ENCODE data around the gene PTCH1. TPM values are rescaled to one million over a fixed set of nuclear protein-coding genes. Genes with fewer than 3 reads are reported as not detected.

PTCH1 gene
- total and polyA plus RNA-seq, 2 donors (not counting 1 experiment from before 2014, with no cell fraction given) = 3.5 to 13.8 TPM

- Mint-ChIP-seq H3K9me3 (ENCODE audit: insufficient read depth) (no peaks in the 10 kb centered on the region), H3K27ac (peak overlapping the region; percentile 95), H3K27me3 (peaks cover 32% of the 10 kb centered on the region), H3K4me1 (peaks cover 23% of the 10 kb centered on the region), H3K4me3 (peak overlapping the region; percentile 89)
- Histone ChIP-seq H3K4me2 (replicated peaks; ENCODE audit: low read depth, low read length, poor library complexity, severe bottlenecking) (peak overlapping the region; percentile 63), H3K27me3 (replicated peaks in 1 of 4; ENCODE audit: control extremely low read depth in 1 of 4, control insufficient read depth in 3 of 4, insufficient read depth in 4 of 4, low read length in 3 of 4) (peaks cover 0 to 4% (median 0%) of the 10 kb centered on the region in 4 experiments), H3K4me1 (ENCODE audit: control insufficient read depth in 2 of 2, insufficient read depth in 2 of 2, low read length in 2 of 2) (peaks cover 14 to 20% of the 10 kb centered on the region in 2 donors), H2AFZ (ENCODE audit: insufficient read depth, low read depth, low read length, poor library complexity, severe bottlenecking) (peak overlapping the region; percentile 25), H3K9ac (ENCODE audit: low read length) (no peak overlapping the region), H3K4me3 (ENCODE audit: control extremely low read depth in 1 of 5, extremely low read depth in 1 of 5, insufficient read depth in 1 of 5, low read depth in 2 of 5, low read length in 4 of 5) (peak overlapping the region in 4 of 5 experiments; percentile 17 to 36 (median 32)), H3K27ac (ENCODE audit: low read length in 2 of 2) (peak overlapping the region; percentile 29 to 56), H3K79me2 (ENCODE audit: control insufficient read depth, insufficient read depth, low read length) (peaks cover 5% of the 10 kb centered on the region), H3K9me3 (ENCODE audit: control extremely low read depth in 1 of 3, control insufficient read depth in 2 of 3, insufficient read depth in 1 of 3, low read length in 2 of 3) (peaks cover 0 to 9% (median 0%) of the 10 kb centered on the region in 3 donors), H4K20me1 (ENCODE audit: control insufficient read depth, insufficient read depth, low read length, poor library complexity, severe bottlenecking) (no peaks in the 10 kb centered on the region), H3K36me3 (replicated peaks in 1 of 2; ENCODE audit: control extremely low read depth in 1 of 2, control insufficient read depth in 1 of 2, extremely low read depth in 1 of 2, insufficient read depth in 2 of 2, low read length in 1 of 2) (no peaks in the 10 kb centered on the region)
- intact Hi-C loops (cut with micrococcal nuclease) = loop anchor here (1.0 kb wide), 3 partner anchors 12 to 32 kb away; no protein-coding TSS in a partner anchor
- DNase-seq (no peak), ATAC-seq (ENCODE audit: low read depth) (peak; percentile 19)
- CTCF ChIA-PET = interaction anchor here (0.6 to 2.0 kb wide), 2 partner anchors 13 to 64 kb away, joined by 3 to 8 read pairs; no protein-coding TSS in a partner anchor
- TF ChIP-seq CTCF (IDR thresholded peaks at IDR 0.05) = no peak
- no peak for TF ChIP-seq EZH2 (IDR thresholded peaks at IDR 0.05; ENCODE audit: borderline replicate concordance, insufficient read depth, low read depth, low read length, poor library complexity, severe bottlenecking)
- WGBS (ENCODE audit: insufficient coverage) = 84% methylated on average over 26 of the region's 26 CpGs
- POLR2A ChIA-PET = interaction anchor here (1.3 kb wide), 1 partner anchor 13 kb away, joined by 7 read pairs; no protein-coding TSS in a partner anchor
Observed at GRCh38 chr9:95494022-95494415, 22.8 kb downstream of the PTCH1 start.

- no peak for DNase-seq
- H3K9me3 Mint-ChIP-seq (ENCODE audit: insufficient read depth) = no peaks in the 10 kb centered on the region
- ATAC-seq (ENCODE audit: low read depth) = no peak
- Histone ChIP-seq H3K4me2 (replicated peaks; ENCODE audit: low read depth, low read length, poor library complexity, severe bottlenecking) (peak overlapping the region; percentile 63), H3K9me3 (ENCODE audit: control extremely low read depth in 1 of 3, control insufficient read depth in 2 of 3, insufficient read depth in 1 of 3, low read length in 2 of 3) (peaks cover 0 to 9% (median 0%) of the 10 kb centered on the region in 3 donors), H3K36me3 (replicated peaks in 1 of 2; ENCODE audit: control extremely low read depth in 1 of 2, control insufficient read depth in 1 of 2, extremely low read depth in 1 of 2, insufficient read depth in 2 of 2, low read length in 1 of 2) (no peaks in the 10 kb centered on the region), H3K4me1 (ENCODE audit: control insufficient read depth in 2 of 2, insufficient read depth in 2 of 2, low read length in 2 of 2) (peaks cover 14 to 20% of the 10 kb centered on the region in 2 donors), H3K27me3 (replicated peaks in 1 of 4; ENCODE audit: control extremely low read depth in 1 of 4, control insufficient read depth in 3 of 4, insufficient read depth in 4 of 4, low read length in 3 of 4) (peaks cover 0 to 4% (median 0%) of the 10 kb centered on the region in 4 experiments), H4K20me1 (ENCODE audit: control insufficient read depth, insufficient read depth, low read length, poor library complexity, severe bottlenecking) (no peaks in the 10 kb centered on the region), H3K79me2 (ENCODE audit: control insufficient read depth, insufficient read depth, low read length) (peaks cover 5% of the 10 kb centered on the region), H2AFZ (ENCODE audit: insufficient read depth, low read depth, low read length, poor library complexity, severe bottlenecking) (no peak overlapping the region), H3K4me3 (ENCODE audit: control extremely low read depth in 1 of 5, extremely low read depth in 1 of 5, insufficient read depth in 1 of 5, low read depth in 2 of 5, low read length in 4 of 5) (no peak overlapping the region), H3K27ac (ENCODE audit: low read length in 2 of 2) (no peak overlapping the region), H3K9ac (ENCODE audit: low read length) (no peak overlapping the region)
- intact Hi-C loops (cut with micrococcal nuclease) = no loop called here
- no peak overlapping the region for H3K27ac Mint-ChIP-seq
- peaks cover 23% of the 10 kb centered on the region for H3K4me1 Mint-ChIP-seq
- TF ChIP-seq CTCF (IDR thresholded peaks at IDR 0.05) = no peak
- TF ChIP-seq EZH2 (IDR thresholded peaks at IDR 0.05; ENCODE audit: borderline replicate concordance, insufficient read depth, low read depth, low read length, poor library complexity, severe bottlenecking) = no peak
- WGBS (ENCODE audit: insufficient coverage) = 80% methylated on average over 1 of the region's 5 CpGs
- H3K27me3 Mint-ChIP-seq = peaks cover 26% of the 10 kb centered on the region
- CTCF ChIA-PET = interaction anchor here (2.0 kb wide), 1 partner anchor 13 kb away, joined by 8 read pairs; no protein-coding TSS in a partner anchor
- POLR2A ChIA-PET = no interaction called here
- no peak overlapping the region for H3K4me3 Mint-ChIP-seq
Observed at GRCh38 chr9:95493402-95493801, 23.4 kb downstream of the PTCH1 start.

All from B cell (primary cell).